ENCODE measurements around the gene SPINK4. TPM values are rescaled to one million over a fixed set of nuclear protein-coding genes. Genes with fewer than 3 reads are reported as not detected.

Gene SPINK4
- total RNA-seq, 1 donor from 2014 or later: not detected

GRCh38 chr9:33222031-33222430, 17.9 kb upstream of the SPINK4 start:
- TF ChIP-seq CTCF (IDR thresholded peaks at IDR 0.05): no peak
- no peak overlapping the region for H3K4me3 Mint-ChIP-seq (ENCODE audit: unreplicated experiment)
- H3K9me3 Mint-ChIP-seq (ENCODE audit: unreplicated experiment): no peaks in the 10 kb centered on the region
- H3K36me3 Mint-ChIP-seq (ENCODE audit: unreplicated experiment): no peaks in the 10 kb centered on the region
- H3K27me3 Mint-ChIP-seq (ENCODE audit: unreplicated experiment): peaks cover 19% of the 10 kb centered on the region
- no peak overlapping the region for H3K27ac Mint-ChIP-seq (ENCODE audit: unreplicated experiment)
- H3K4me1 Mint-ChIP-seq (ENCODE audit: unreplicated experiment): peaks cover 9% of the 10 kb centered on the region
- DNase-seq (ENCODE audit: extremely low spot score, unreplicated experiment): no peak

GRCh38 chr9:33223696-33224095, 16.3 kb upstream of the SPINK4 start:
- Mint-ChIP-seq H3K9me3 (ENCODE audit: unreplicated experiment) (no peaks in the 10 kb centered on the region), H3K4me3 (ENCODE audit: unreplicated experiment) (no peak overlapping the region), H3K27me3 (ENCODE audit: unreplicated experiment) (peaks cover 6% of the 10 kb centered on the region), H3K27ac (ENCODE audit: unreplicated experiment) (no peak overlapping the region), H3K36me3 (ENCODE audit: unreplicated experiment) (no peaks in the 10 kb centered on the region), H3K4me1 (ENCODE audit: unreplicated experiment) (peaks cover 9% of the 10 kb centered on the region)
- DNase-seq (ENCODE audit: extremely low spot score, unreplicated experiment): no peak
- peak; percentile 33 for TF ChIP-seq CTCF (IDR thresholded peaks at IDR 0.05)

GRCh38 chr9:33225319-33226147, 14.4 kb upstream of the SPINK4 start:
- H3K27me3 Mint-ChIP-seq (ENCODE audit: unreplicated experiment): peaks cover 6% of the 10 kb centered on the region
- peak; percentile 78 for TF ChIP-seq CTCF (IDR thresholded peaks at IDR 0.05)
- no peaks in the 10 kb centered on the region for H3K36me3 Mint-ChIP-seq (ENCODE audit: unreplicated experiment)
- H3K4me1 Mint-ChIP-seq (ENCODE audit: unreplicated experiment): peaks cover 9% of the 10 kb centered on the region
- no peak for DNase-seq (ENCODE audit: extremely low spot score, unreplicated experiment)
- no peak overlapping the region for H3K27ac Mint-ChIP-seq (ENCODE audit: unreplicated experiment)
- no peaks in the 10 kb centered on the region for H3K9me3 Mint-ChIP-seq (ENCODE audit: unreplicated experiment)
- H3K4me3 Mint-ChIP-seq (ENCODE audit: unreplicated experiment): no peak overlapping the region

- Mint-ChIP-seq H3K36me3 (ENCODE audit: unreplicated experiment) (no peaks in the 10 kb centered on the region), H3K4me3 (ENCODE audit: unreplicated experiment) (no peak overlapping the region), H3K4me1 (ENCODE audit: unreplicated experiment) (peaks cover 9% of the 10 kb centered on the region), H3K27me3 (ENCODE audit: unreplicated experiment) (peaks cover 10% of the 10 kb centered on the region), H3K27ac (ENCODE audit: unreplicated experiment) (no peak overlapping the region), H3K9me3 (ENCODE audit: unreplicated experiment) (no peaks in the 10 kb centered on the region)
- no peak for TF ChIP-seq CTCF (IDR thresholded peaks at IDR 0.05)
- no peak for DNase-seq (ENCODE audit: extremely low spot score, unreplicated experiment)
These were observed 13.0 kb upstream of the SPINK4 start for GRCh38 chr9:33227008-33227398.

- TF ChIP-seq CTCF (IDR thresholded peaks at IDR 0.05): no peak
- no peaks in the 10 kb centered on the region for H3K36me3 Mint-ChIP-seq (ENCODE audit: unreplicated experiment)
- H3K4me1 Mint-ChIP-seq (ENCODE audit: unreplicated experiment): peaks cover 9% of the 10 kb centered on the region
- H3K27me3 Mint-ChIP-seq (ENCODE audit: unreplicated experiment): peaks cover 7% of the 10 kb centered on the region
- H3K9me3 Mint-ChIP-seq (ENCODE audit: unreplicated experiment): no peaks in the 10 kb centered on the region
- H3K27ac Mint-ChIP-seq (ENCODE audit: unreplicated experiment): no peak overlapping the region
- no peak overlapping the region for H3K4me3 Mint-ChIP-seq (ENCODE audit: unreplicated experiment)
- DNase-seq (ENCODE audit: extremely low spot score, unreplicated experiment): no peak
These were observed 12.2 kb upstream of the SPINK4 start for GRCh38 chr9:33227741-33228140.

Data from osteocyte (in vitro differentiated cells).